ENCODE results near the gene NEUROG2. TPM values are rescaled to one million over a fixed set of nuclear protein-coding genes. Genes with fewer than 3 reads are reported as not detected.
"Not testable (repeated sequence)": the region's sequence is repeated elsewhere in the genome, so short reads cannot be mapped to it uniquely, and the experiment has no call there.

NEUROG2 gene
- not detected for polyA plus RNA-seq
- long read RNA-seq, donor 1, result 0 reads
- long read RNA-seq, donor 2, result 0 reads
- long read RNA-seq, donor 3, result 0 reads
- long read RNA-seq, donor 4, result 0 reads
- long read RNA-seq, donor 5, result 0 reads
- long read RNA-seq, donor 6, result 0 reads
- long read RNA-seq, donor 7, result 0 reads
- long read RNA-seq, donor 8, result 0 reads
- long read RNA-seq, donor 9, result 0 reads
- long read RNA-seq, donor 10, result 0 reads
- long read RNA-seq, donor 11, result 0 reads

DNA sequence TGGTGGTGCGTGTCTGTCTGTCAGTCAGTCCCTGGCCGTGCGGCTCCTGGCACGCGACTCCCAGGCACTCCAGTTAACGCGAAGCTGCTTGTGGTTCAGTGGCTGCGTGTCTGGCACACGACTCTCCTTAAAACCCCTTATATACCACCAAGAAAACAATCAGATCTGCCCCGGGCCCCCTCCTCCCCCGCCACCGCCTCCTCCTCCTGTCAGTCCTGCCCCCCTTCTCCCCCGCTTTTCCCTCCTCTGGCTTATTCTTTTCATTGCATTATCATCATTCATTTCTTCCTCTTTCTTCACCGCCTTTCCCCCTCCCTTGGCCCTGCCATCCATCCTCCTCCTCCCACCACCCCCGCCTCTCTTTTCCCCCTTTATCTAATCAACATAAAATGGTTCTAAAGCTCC is at the start of gene NEUROG2:
NEUROG2 (minus strand) TSS at position 115 of the 405 bp plus-strand sequence. CDS start 705 bp downstream, outside the sequence.
- Histone ChIP-seq H3K36me3 (ENCODE audit: control insufficient read depth, insufficient read depth, low read length) (no peaks in the 10 kb centered on the region), H3K9me3 (ENCODE audit: control insufficient read depth, low read depth, low read length) (peaks cover 2% of the 10 kb centered on the region), H3K27ac (ENCODE audit: low read length) (no peak within 1 kb of the TSS), H3K27me3 (ENCODE audit: control insufficient read depth, insufficient read depth, low read length) (peaks cover 93% of the 10 kb centered on the region), H3K4me1 (ENCODE audit: control insufficient read depth, insufficient read depth, low read length) (peaks cover 9% of the 10 kb centered on the region), H3K4me3 (ENCODE audit: low read length) (peak within 1 kb of the TSS; percentile 38)
- 0% methylated on average over 1 of the region's 15 CpGs for WGBS (ENCODE audit: insufficient coverage, low lambda C conversion rate)
- DNase-seq, result no peak

DNA sequence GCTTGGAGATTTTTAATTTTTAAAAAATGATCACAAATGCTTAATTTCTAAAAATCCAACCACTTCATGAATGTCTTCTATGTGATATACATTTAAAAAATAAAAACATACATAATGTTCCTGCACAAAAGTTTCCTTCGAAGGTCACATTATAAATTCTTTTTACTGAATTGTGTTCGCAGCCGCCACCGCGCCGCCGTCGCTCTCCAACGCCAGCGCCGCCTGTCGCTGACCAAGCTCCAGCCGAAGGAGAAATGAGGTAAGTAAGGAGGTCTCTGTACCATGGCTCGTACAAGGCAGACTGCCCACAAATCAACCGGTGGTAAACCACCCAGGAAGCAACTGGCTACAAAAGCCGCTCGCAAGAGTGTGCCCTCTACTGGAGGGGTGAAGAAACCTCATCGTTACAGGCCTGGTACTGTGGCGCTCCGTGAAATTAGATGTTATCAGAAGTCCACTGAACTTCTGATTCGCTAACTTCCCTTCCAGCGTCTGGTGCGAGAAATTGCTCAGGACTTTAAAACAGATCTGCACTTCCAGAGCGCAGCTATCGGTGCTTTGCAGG is 48.8 kb upstream of the NEUROG2 start:
- H3K9me3 ChIP-seq (ENCODE audit: control insufficient read depth, low read depth, low read length), result peaks cover 3% of the 10 kb centered on the region
- H3K27me3 ChIP-seq (ENCODE audit: control insufficient read depth, insufficient read depth, low read length), result no peaks in the 10 kb centered on the region
- DNase-seq, result no peak
- no CpG with 5 or more reads among the region's 25 CpGs for WGBS (ENCODE audit: insufficient coverage, low lambda C conversion rate)
- H3K4me1 ChIP-seq (ENCODE audit: control insufficient read depth, insufficient read depth, low read length), result no peaks in the 10 kb centered on the region
- no peaks in the 10 kb centered on the region for H3K36me3 ChIP-seq (ENCODE audit: control insufficient read depth, insufficient read depth, low read length)
- H3K4me3 ChIP-seq (ENCODE audit: low read length), result no peak overlapping the region
- no peak overlapping the region for H3K27ac ChIP-seq (ENCODE audit: low read length)

DNA sequence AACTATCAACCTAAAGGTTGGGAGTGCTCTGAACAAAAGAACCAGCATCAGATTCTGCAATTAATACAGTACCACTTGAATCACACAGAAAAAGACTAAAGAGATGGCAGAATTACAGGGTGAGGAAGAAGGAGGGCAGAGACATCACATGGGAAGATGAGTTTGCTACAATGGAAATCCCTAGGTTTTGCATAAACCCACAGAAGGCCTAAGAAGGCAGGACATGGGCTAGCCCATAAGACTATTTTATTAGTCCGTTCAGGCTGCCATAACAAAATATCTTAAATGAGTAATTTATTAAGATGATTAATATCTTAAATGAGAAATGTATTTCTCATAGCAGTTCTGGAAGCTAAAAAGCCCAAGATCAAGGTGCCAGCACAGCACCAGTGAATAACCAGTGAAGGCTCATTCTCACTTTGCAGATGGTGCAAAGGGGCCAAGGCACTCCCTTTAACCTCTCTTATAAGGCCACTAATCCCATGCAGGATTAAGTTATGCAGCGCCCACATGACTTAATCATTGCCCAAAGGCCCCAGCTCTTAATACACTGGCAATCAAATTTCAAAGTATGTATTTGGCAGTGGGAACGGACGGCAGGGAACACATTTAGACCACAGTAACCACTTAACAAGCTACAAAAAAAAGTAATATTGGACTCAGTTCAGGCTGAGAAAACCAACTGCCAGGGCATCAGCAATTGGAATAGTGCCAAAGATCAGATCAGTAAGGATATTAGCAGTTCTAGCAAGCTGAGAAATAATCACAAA is 47.6 kb upstream of the NEUROG2 start:
- 100% methylated on average over 2 of the region's 4 CpGs for WGBS (ENCODE audit: insufficient coverage, low lambda C conversion rate)
- Histone ChIP-seq H3K36me3 (ENCODE audit: control insufficient read depth, insufficient read depth, low read length) (no peaks in the 10 kb centered on the region), H3K4me1 (ENCODE audit: control insufficient read depth, insufficient read depth, low read length) (no peaks in the 10 kb centered on the region), H3K4me3 (ENCODE audit: low read length) (no peak overlapping the region), H3K27me3 (ENCODE audit: control insufficient read depth, insufficient read depth, low read length) (no peaks in the 10 kb centered on the region), H3K27ac (ENCODE audit: low read length) (no peak overlapping the region), H3K9me3 (ENCODE audit: control insufficient read depth, low read depth, low read length) (peaks cover 3% of the 10 kb centered on the region)
- no peak for DNase-seq

DNA sequence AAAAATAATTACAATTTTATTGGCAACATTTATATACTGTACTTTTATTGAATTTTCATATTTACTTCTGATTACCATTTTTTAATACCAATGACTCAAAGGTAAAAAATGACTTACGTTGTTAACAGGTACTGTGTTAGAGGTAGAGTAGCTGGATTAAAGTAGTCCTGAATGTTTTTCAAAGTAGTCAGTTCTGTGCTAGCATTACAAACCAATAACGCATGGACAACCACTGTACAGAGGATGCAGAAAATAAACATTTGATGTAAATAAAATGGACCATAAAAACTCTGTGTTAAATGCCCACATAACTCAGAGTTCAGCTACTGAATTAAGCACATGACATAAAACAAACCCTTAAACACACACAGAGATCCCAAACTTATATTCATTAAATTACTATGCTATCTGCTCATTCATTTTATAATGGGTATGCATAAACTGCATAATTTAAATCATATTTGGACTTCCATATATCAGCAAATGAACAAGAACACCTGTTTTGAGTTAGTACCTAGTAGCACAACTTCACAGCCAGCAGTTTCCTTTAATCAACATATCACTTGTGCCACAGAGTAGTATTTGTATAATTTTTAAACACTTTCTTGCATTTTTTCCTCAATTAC is 46.4 kb upstream of the NEUROG2 start:
- Histone ChIP-seq H3K4me1 (ENCODE audit: control insufficient read depth, insufficient read depth, low read length) (no peaks in the 10 kb centered on the region), H3K27me3 (ENCODE audit: control insufficient read depth, insufficient read depth, low read length) (no peaks in the 10 kb centered on the region), H3K4me3 (ENCODE audit: low read length) (no peak overlapping the region), H3K9me3 (ENCODE audit: control insufficient read depth, low read depth, low read length) (peaks cover 3% of the 10 kb centered on the region), H3K27ac (ENCODE audit: low read length) (no peak overlapping the region), H3K36me3 (ENCODE audit: control insufficient read depth, insufficient read depth, low read length) (no peaks in the 10 kb centered on the region)
- WGBS (ENCODE audit: insufficient coverage, low lambda C conversion rate), result 100% methylated on average over 2 of the region's 2 CpGs
- DNase-seq, result no peak

DNA sequence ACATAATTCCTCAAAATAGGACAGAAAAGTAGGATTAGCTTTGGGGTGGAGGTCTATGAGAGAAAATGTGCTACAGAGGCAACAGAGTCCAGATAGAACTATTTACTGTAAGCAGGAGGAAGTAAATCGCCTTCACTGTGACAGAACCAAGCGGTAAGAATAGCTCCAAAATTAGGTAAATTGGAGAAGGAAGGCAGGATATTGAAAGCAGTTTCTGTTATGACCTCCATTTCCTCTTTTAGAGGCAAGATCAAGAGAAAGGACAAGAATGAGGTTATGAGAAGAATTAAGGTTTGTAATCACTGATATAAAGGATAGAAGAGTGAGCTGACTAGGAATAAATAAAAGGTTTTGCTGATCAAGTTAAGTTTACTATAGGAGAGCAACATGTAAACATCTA is 44.1 kb upstream of the NEUROG2 start:
- DNase-seq, result no peak
- WGBS (ENCODE audit: insufficient coverage, low lambda C conversion rate), result 93% methylated on average over 2 of the region's 2 CpGs
- no peaks in the 10 kb centered on the region for H3K27me3 ChIP-seq (ENCODE audit: control insufficient read depth, insufficient read depth, low read length)
- H3K36me3 ChIP-seq (ENCODE audit: control insufficient read depth, insufficient read depth, low read length), result no peaks in the 10 kb centered on the region
- peaks cover 3% of the 10 kb centered on the region for H3K9me3 ChIP-seq (ENCODE audit: control insufficient read depth, low read depth, low read length)
- no peak overlapping the region for H3K4me3 ChIP-seq (ENCODE audit: low read length)
- no peak overlapping the region for H3K27ac ChIP-seq (ENCODE audit: low read length)
- H3K4me1 ChIP-seq (ENCODE audit: control insufficient read depth, insufficient read depth, low read length), result no peaks in the 10 kb centered on the region

DNA sequence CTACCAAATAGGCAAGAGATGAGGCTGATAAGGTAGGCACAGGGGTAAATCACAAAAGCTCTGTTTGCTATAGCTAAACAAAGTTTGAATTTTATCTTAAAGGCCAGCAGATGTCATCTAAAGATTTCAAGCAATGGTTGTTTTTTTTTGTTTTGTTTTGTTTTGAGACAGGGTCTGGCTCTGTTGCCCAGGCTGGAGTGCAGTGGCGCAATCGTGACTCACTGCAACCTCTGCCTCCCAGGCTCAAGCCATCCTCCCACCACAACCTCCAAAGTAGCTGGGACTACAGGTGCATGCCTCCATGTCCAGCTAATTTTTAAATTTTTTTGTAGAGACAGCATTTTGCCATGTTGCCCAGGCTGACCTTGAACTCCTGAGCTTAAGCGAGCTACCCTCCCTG is 43.1 kb upstream of the NEUROG2 start:
- Histone ChIP-seq H3K9me3 (ENCODE audit: control insufficient read depth, low read depth, low read length) (no peaks in the 10 kb centered on the region), H3K27ac (ENCODE audit: low read length) (no peak overlapping the region), H3K4me3 (ENCODE audit: low read length) (no peak overlapping the region), H3K4me1 (ENCODE audit: control insufficient read depth, insufficient read depth, low read length) (no peaks in the 10 kb centered on the region), H3K27me3 (ENCODE audit: control insufficient read depth, insufficient read depth, low read length) (no peaks in the 10 kb centered on the region), H3K36me3 (ENCODE audit: control insufficient read depth, insufficient read depth, low read length) (no peaks in the 10 kb centered on the region)
- no peak for DNase-seq
- whole genome bisulfite sequencing (ENCODE audit: insufficient coverage, low lambda C conversion rate), result no CpG with 5 or more reads among the region's 3 CpGs

DNA sequence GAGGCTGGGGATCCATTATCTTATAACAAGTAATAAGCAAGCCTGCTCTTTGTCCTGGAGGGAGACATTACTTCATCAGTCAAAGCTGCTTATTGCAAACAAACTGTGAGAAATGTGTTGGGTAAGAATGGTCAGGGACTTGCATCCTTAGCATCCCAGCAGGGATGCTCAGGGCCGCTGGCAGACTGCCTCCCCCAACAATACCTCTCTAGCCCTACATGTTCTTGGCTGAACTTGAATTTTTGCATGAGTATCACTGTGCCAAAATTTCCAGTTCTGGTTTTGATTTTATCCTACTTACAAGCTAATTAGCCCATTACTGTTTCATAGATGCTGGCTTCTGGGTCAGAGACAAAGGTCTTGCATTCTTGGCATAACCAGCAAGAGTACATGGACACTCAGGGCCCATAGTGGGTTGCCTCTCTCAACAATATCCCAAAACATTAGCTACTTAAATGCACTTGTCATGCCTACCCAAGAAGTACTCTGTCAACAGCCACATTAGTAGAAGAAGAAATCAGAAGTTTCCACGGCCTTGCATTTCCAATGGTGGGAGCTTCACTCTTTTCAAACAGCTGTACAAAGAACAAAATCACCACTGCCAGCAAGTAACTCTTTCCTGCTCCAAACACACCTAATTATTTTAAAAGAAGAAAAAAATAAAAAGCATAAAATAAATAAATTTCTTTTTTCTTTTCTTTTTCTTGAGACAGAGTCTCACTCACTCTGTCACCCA is 41.9 kb upstream of the NEUROG2 start:
- no CpG with 5 or more reads among the region's 2 CpGs for WGBS (ENCODE audit: insufficient coverage, low lambda C conversion rate)
- no peaks in the 10 kb centered on the region for H3K27me3 ChIP-seq (ENCODE audit: control insufficient read depth, insufficient read depth, low read length)
- H3K9me3 ChIP-seq (ENCODE audit: control insufficient read depth, low read depth, low read length), result no peaks in the 10 kb centered on the region
- DNase-seq, result no peak
- H3K27ac ChIP-seq (ENCODE audit: low read length), result no peak overlapping the region
- no peaks in the 10 kb centered on the region for H3K36me3 ChIP-seq (ENCODE audit: control insufficient read depth, insufficient read depth, low read length)
- no peak overlapping the region for H3K4me3 ChIP-seq (ENCODE audit: low read length)
- no peaks in the 10 kb centered on the region for H3K4me1 ChIP-seq (ENCODE audit: control insufficient read depth, insufficient read depth, low read length)

DNA sequence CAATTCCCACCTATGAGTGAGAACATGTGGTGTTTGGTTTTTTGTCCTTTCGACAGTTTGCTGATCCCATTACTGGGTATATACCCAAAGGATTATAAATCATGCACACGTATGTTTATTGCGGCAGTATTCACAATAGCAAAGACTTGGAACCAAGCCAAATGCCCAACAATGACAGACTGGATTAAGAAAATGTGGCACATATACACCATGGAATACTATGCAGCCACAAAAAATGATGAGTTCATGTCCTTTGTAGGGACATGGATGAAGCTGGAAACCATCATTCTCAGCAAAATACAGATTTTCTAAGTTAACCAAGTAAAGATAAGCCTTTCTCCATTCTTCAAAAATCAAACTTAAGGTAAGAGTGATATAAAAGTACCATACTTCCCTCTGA is 38.3 kb upstream of the NEUROG2 start:
- not testable (repeated sequence) for DNase-seq; H3K27me3 ChIP-seq (ENCODE audit: control insufficient read depth, insufficient read depth, low read length); H3K9me3 ChIP-seq (ENCODE audit: control insufficient read depth, low read depth, low read length); H3K4me3 ChIP-seq (ENCODE audit: low read length); H3K36me3 ChIP-seq (ENCODE audit: control insufficient read depth, insufficient read depth, low read length); H3K4me1 ChIP-seq (ENCODE audit: control insufficient read depth, insufficient read depth, low read length); H3K27ac ChIP-seq (ENCODE audit: low read length)
- WGBS (ENCODE audit: insufficient coverage, low lambda C conversion rate), result no CpG with 5 or more reads among the region's 3 CpGs

DNA sequence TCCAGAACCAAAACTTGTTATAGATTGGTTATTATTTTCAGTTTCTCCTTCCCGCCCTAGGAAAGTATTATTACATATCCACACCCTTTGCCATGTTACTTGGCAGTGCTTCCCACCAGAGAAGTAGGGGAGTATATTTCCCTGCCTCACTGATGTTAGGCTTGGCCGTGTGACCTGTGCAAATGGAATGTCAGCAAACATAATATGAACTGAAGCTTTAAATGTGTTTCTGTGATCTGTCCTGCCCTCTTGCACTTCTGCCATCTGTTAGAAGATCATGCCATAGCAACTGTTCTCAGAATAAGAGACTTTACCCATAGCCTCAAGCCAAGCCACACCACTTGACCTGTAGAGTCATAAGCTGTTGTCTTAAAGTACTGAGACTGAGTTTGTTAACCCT is 36.7 kb upstream of the NEUROG2 start:
- no CpG with 5 or more reads among the region's 2 CpGs for WGBS (ENCODE audit: insufficient coverage, low lambda C conversion rate)
- no peak for DNase-seq

DNA sequence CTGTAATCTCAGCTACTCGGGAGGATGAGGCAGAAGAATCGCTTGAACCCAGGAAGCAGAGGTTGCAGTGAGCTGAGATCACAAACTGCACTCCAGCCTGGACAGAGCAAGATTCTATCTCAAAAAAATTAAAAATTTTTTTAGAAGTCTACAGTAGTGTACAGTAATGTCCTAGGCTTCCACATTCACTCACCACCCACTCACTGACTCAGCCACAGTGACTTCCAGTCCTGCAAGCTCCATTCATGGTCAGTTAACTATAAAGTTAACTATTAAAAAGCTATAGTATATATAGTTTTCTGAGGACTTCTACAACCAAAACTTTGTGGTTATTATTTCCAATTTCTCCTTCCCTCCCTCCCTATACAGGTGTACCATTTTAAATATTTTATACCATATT is 34.7 kb upstream of the NEUROG2 start:
- DNase-seq, result no peak
- Histone ChIP-seq H3K4me3 (ENCODE audit: low read length) (no peak overlapping the region), H3K4me1 (ENCODE audit: control insufficient read depth, insufficient read depth, low read length) (no peaks in the 10 kb centered on the region), H3K36me3 (ENCODE audit: control insufficient read depth, insufficient read depth, low read length) (peaks cover 3% of the 10 kb centered on the region), H3K27ac (ENCODE audit: low read length) (no peak overlapping the region), H3K9me3 (ENCODE audit: control insufficient read depth, low read depth, low read length) (no peaks in the 10 kb centered on the region), H3K27me3 (ENCODE audit: control insufficient read depth, insufficient read depth, low read length) (no peaks in the 10 kb centered on the region)
- no CpG with 5 or more reads among the region's 2 CpGs for WGBS (ENCODE audit: insufficient coverage, low lambda C conversion rate)

More for the DNA sequence above, 36.7 kb upstream of the NEUROG2 start:
- Histone ChIP-seq H3K27me3 (ENCODE audit: control insufficient read depth, insufficient read depth, low read length) (no peaks in the 10 kb centered on the region), H3K27ac (ENCODE audit: low read length) (no peak overlapping the region), H3K4me3 (ENCODE audit: low read length) (no peak overlapping the region), H3K9me3 (ENCODE audit: control insufficient read depth, low read depth, low read length) (no peaks in the 10 kb centered on the region), H3K36me3 (ENCODE audit: control insufficient read depth, insufficient read depth, low read length) (no peaks in the 10 kb centered on the region), H3K4me1 (ENCODE audit: control insufficient read depth, insufficient read depth, low read length) (no peaks in the 10 kb centered on the region)

All from large intestine (tissue), 12 donors.